Measurements from ENCODE around the gene ARMC9. TPM values are rescaled to one million over a fixed set of nuclear protein-coding genes. Genes with fewer than 3 reads are reported as not detected.
"Not testable (repeated sequence)": the region's sequence is repeated elsewhere in the genome, so short reads cannot be mapped to it uniquely, and the experiment has no call there.

Gene ARMC9
- total and polyA plus RNA-seq, 8 donors, result 3.7 to 15.0 (median 8.1) TPM

- no peaks in the 10 kb centered on the region for H3K9me3 ChIP-seq
- FAIRE-seq, result no peak
- peak overlapping the region; percentile 63 to 90 (median 70) for H3K27ac ChIP-seq
- ATAC-seq, result no peak
- DNase-seq, result peak in 1 of 6 donors; percentile 77
- peak overlapping the region in 1 of 4 donors; percentile 9 for H3K4me3 ChIP-seq
- peaks cover 19 to 49% (median 36%) of the 10 kb centered on the region in 3 donors for H3K4me1 ChIP-seq
- intact Hi-C loops (cut with DNase I), result no loop called here
- 73 to 85% methylated on average over 27 of the region's 27 CpGs for WGBS, 2 donors
- H3K27me3 ChIP-seq, result no peaks in the 10 kb centered on the region
- TF ChIP-seq, protein P1, sequence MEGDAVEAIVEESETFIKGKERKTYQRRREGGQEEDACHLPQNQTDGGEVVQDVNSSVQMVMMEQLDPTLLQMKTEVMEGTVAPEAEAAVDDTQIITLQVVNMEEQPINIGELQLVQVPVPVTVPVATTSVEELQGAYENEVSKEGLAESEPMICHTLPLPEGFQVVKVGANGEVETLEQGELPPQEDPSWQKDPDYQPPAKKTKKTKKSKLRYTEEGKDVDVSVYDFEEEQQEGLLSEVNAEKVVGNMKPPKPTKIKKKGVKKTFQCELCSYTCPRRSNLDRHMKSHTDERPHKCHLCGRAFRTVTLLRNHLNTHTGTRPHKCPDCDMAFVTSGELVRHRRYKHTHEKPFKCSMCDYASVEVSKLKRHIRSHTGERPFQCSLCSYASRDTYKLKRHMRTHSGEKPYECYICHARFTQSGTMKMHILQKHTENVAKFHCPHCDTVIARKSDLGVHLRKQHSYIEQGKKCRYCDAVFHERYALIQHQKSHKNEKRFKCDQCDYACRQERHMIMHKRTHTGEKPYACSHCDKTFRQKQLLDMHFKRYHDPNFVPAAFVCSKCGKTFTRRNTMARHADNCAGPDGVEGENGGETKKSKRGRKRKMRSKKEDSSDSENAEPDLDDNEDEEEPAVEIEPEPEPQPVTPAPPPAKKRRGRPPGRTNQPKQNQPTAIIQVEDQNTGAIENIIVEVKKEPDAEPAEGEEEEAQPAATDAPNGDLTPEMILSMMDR (IDR thresholded peaks at IDR 0.05), result no peak
- peaks cover 0 to 15% (median 0%) of the 10 kb centered on the region in 3 donors for H3K36me3 ChIP-seq
Observed at GRCh38 chr2:231398585-231398984, 200.2 kb downstream of the ARMC9 start.

- peak overlapping the region; percentile 63 to 90 (median 70) for H3K27ac ChIP-seq
- H3K4me3 ChIP-seq, result peak overlapping the region in 1 of 4 donors; percentile 9
- DNase-seq (peak in 1 of 6 donors; percentile 76), FAIRE-seq (no peak), ATAC-seq (no peak)
- H3K36me3 ChIP-seq, result peaks cover 0 to 15% (median 0%) of the 10 kb centered on the region in 3 donors
- H3K27me3 ChIP-seq, result no peaks in the 10 kb centered on the region
- TF ChIP-seq, protein P1 (IDR thresholded peaks at IDR 0.05), result no peak
- H3K9me3 ChIP-seq, result no peaks in the 10 kb centered on the region
- H3K4me1 ChIP-seq, result peaks cover 19 to 51% (median 39%) of the 10 kb centered on the region in 3 donors
- 66 to 78% methylated on average over 20 to 23 of the region's 23 CpGs for WGBS, 2 donors
- intact Hi-C loops (cut with DNase I), result no loop called here
Observed at GRCh38 chr2:231399046-231399852, 200.8 kb downstream of the ARMC9 start.

- peak; percentile 70 to 76 (median 76) for ATAC-seq
- no peaks in the 10 kb centered on the region for H3K27me3 ChIP-seq
- TF ChIP-seq, protein P1 (IDR thresholded peaks at IDR 0.05), result no peak
- intact Hi-C loops (cut with DNase I), result no loop called here
- peak overlapping the region; percentile 63 to 90 (median 70) for H3K27ac ChIP-seq
- FAIRE-seq, result no peak
- H3K4me1 ChIP-seq, result peaks cover 19 to 47% (median 39%) of the 10 kb centered on the region in 3 donors
- H3K9me3 ChIP-seq, result no peaks in the 10 kb centered on the region
- WGBS, 2 donors, result 14 to 16% methylated on average over 11 to 12 of the region's 12 CpGs
- H3K36me3 ChIP-seq, result peaks cover 0 to 15% (median 0%) of the 10 kb centered on the region in 3 donors
- peak overlapping the region in 2 of 4 donors; percentile 9 to 10 for H3K4me3 ChIP-seq
- DNase-seq, result peak; percentile 59 to 89 (median 72)
Observed at GRCh38 chr2:231399853-231400680, 201.6 kb downstream of the ARMC9 start.

DNA sequence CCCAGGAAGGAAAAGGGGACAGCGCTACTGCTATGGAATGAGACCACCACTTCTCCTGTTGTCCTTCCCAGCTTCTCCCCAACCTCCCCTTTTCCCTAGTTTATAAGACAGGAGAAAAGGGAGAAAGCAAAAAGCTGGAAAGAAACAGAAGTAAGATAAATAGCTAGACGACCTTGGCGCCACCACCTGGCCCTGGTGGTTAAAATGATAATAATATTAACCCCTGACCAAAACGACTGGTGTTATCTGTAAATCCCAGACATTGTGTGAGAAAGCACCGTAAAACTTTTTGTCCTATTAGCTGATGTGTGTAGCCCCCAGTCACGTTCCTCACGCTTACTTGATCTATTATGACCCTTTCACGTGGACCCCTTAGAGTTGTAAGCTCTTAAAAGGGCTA lies 202.2 kb downstream of the ARMC9 start:
- H3K4me1 ChIP-seq, result peaks cover 21 to 48% (median 39%) of the 10 kb centered on the region in 3 donors
- H3K27me3 ChIP-seq; DNase-seq; FAIRE-seq; intact Hi-C loops (cut with DNase I); H3K9me3 ChIP-seq: not testable (repeated sequence)
- ATAC-seq, result peak; percentile 36 to 45 (median 40)
- WGBS, 2 donors, result 9 to 15% methylated on average over 8 of the region's 8 CpGs
- peaks cover 0 to 15% (median 0%) of the 10 kb centered on the region in 3 donors for H3K36me3 ChIP-seq
- peak overlapping the region; percentile 63 to 90 (median 70) for H3K27ac ChIP-seq
- H3K4me3 ChIP-seq, result peak overlapping the region in 2 of 4 donors; percentile 9 to 10

DNA sequence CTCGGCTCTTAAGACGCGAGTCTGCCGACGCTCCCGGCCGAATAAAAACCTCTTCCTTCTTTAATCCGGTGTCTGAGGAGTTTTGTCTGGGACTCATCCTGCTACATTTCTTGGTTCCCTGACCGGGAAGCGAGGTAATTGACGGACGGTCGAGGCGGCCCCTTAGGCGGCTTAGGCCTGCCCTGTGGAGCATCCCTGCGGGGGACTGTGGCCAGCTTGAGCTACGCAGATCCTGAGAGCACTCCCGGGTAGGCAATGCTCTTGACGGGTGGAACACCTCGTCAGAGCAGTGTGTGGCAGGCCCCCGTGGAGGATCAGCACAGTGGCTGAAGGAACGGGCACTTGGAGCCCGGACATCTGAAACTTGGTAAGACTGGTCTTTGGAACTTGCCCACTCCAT lies 202.7 kb downstream of the ARMC9 start:
- ATAC-seq, result peak in 2 of 4 donors; percentile 6 to 11
- Histone ChIP-seq H3K4me3 (peak overlapping the region in 1 of 4 donors; percentile 19), H3K4me1 (peaks cover 25 to 51% (median 41%) of the 10 kb centered on the region in 3 donors), H3K27ac (peak overlapping the region in 3 of 4 donors; percentile 46 to 90 (median 75)), H3K36me3 (peaks cover 0 to 15% (median 0%) of the 10 kb centered on the region in 3 donors)
- H3K9me3 ChIP-seq; intact Hi-C loops (cut with DNase I); FAIRE-seq; H3K27me3 ChIP-seq: not testable (repeated sequence)
- DNase-seq, result peak in 1 of 6 donors; percentile 57
- WGBS, 2 donors, result 46 to 55% methylated on average over 23 of the region's 23 CpGs

DNA sequence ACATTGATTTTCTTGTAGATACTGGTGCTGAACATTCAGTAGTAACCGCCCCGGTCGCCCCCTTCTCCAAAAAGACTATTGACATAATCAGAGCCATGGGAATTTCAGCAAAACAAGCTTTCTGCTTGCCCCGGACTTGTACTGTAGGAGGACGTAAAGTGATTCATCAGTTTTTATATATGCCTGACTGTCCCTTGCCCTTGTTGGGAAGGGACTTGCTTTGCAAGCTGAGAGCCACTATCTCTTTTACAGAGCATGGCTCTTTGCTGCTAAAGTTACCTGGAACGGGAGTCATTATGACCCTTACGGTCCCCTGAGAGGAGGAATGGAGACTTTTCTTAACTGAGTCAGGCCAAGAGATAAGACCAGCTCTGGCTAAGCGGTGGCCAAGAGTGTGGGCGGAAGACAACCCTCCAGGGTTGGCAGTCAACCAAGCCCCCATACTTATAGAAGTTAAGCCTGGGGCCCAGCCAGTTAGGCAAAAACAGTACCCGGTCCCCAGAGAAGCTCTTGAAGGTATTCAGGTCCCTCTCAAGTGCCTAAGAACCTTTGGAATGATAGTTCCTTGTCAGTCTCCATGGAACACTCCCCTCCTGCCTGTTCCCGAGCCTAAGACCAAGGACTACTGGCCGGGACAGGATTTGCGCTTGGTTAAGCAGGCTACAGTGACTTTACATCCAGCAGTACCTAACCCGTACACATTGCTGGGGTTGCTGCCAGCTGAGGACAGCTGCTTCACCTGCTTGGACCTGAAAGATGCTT lies 205.2 kb downstream of the ARMC9 start:
- H3K27me3 ChIP-seq; H3K9me3 ChIP-seq; H3K36me3 ChIP-seq; ATAC-seq; FAIRE-seq; DNase-seq; intact Hi-C loops (cut with DNase I); H3K4me3 ChIP-seq: not testable (repeated sequence)
- H3K4me1 ChIP-seq, result peaks cover 29 to 66% (median 50%) of the 10 kb centered on the region in 3 donors
- H3K27ac ChIP-seq, result peak overlapping the region in 2 of 4 donors; percentile 44 to 48
- 27% methylated on average over 14 of the region's 14 CpGs for WGBS, 2 donors

DNA sequence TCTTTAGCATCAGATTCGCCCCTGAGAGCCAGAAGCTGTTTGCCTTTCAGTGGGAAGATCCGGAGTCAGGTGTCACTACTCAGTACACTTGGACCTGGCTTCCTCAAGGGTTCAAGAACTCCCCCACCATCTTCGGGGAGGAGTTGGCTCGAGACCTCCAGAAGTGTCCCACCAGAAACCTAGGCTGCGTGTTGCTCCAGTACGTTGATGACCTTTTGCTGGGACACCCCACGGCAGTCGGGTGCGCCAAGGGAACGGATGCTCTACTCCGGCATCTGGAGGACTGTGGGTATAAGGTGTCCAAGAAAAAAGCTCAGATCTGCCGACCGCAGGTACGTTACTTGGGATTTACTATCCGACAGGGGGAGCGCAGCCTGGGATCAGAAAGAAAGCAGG lies 205.8 kb downstream of the ARMC9 start:
- H3K27me3 ChIP-seq; H3K9me3 ChIP-seq; intact Hi-C loops (cut with DNase I); FAIRE-seq; ATAC-seq; DNase-seq; H3K36me3 ChIP-seq; H3K4me3 ChIP-seq: not testable (repeated sequence)
- WGBS, 2 donors, result 80 to 84% methylated on average over 16 of the region's 16 CpGs
- Histone ChIP-seq H3K27ac (peak overlapping the region in 1 of 4 donors; percentile 48), H3K4me1 (peaks cover 24 to 61% (median 44%) of the 10 kb centered on the region in 3 donors)
